ENCODE measurements around the gene ZNF862.

GRCh38 chr7:149838992-149839408, 825 bp downstream of the ZNF862 start:
- TF ChIP-seq CTCF (IDR thresholded peaks at IDR 0.05; ENCODE audit: borderline replicate concordance, extremely low read depth, low read length, poor library complexity, severe bottlenecking) (no peak), EZH2 (IDR thresholded peaks at IDR 0.05; ENCODE audit: borderline replicate concordance, low read depth, low read length, severe bottlenecking) (no peak)
